ENCODE measurements around the gene S100Z. TPM values are rescaled to one million over a fixed set of nuclear protein-coding genes. Genes with fewer than 3 reads are reported as not detected.

Gene S100Z
- polyA plus RNA-seq, 2 of the 4 experiments (the other 2 are of a cell fraction) = not detected

DNA sequence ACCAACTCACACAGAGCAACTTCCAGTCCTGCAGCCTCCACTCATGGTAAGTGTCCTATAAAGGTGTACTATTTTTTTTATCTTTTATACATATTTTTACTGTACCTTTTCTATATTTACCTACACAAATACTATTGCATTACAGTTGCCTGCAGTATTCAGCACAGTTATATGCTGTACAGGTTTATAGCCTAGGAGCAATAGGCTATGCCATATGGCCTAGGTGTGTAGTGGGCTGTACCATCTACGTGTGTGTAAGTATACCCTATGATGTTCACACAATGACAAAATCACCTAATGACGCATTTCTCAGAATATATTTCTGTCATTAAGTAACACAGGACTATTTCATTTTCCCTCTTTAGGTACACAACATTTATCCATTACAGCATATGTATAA is 16.7 kb downstream of the S100Z start (continued):
- no peak for TF ChIP-seq SREBF2 (IDR thresholded peaks at IDR 0.05)

DNA sequence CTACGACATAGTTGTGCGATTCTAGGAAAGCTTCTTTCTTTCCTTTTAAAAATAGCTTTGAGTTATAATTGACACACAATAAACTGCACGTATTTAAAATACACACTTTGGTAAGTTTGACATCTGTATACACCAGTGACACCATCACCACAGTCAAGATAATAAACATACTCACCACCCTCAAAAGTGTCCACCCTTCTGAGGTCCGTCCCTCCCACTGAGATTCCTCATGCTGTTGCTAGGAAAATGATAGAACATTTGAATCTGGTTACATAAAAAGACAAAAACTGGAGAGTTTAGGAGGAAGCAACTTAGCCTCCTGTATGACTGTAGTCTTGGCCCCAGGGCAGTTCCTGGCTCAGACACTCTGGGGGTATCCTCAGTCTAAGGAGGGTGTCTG is 17.2 kb downstream of the S100Z start:
- H3K4me3 ChIP-seq = no peak overlapping the region
- peaks cover 9% of the 10 kb centered on the region; the same call in 2 of the 3 replicates for H3K4me1 ChIP-seq
- TF ChIP-seq JUN (IDR thresholded peaks at IDR 0.05) = no peak
- TF ChIP-seq PHF8 (IDR thresholded peaks at IDR 0.05; ENCODE audit: borderline replicate concordance, low read depth) = no peak
- no peak for TF ChIP-seq ELK1 (IDR thresholded peaks at IDR 0.05; ENCODE audit: low read depth, low read length)
- no peak for TF ChIP-seq ZC3H11A (IDR thresholded peaks at IDR 0.05)
- TF ChIP-seq TFCP2L1 (CRISPR knock-in tag; IDR thresholded peaks at IDR 0.05) = no peak
- no peak for TF ChIP-seq BHLHE40 (IDR thresholded peaks at IDR 0.05; ENCODE audit: low read depth, low read length)
- TF ChIP-seq PBX3 (IDR thresholded peaks at IDR 0.05) = no peak
- TF ChIP-seq CBX8 (IDR thresholded peaks at IDR 0.05) = no peak
- TF ChIP-seq RCOR1 (IDR thresholded peaks at IDR 0.05; ENCODE audit: low read depth, low read length) = no peak
- TF ChIP-seq CEBPB (IDR thresholded peaks at IDR 0.05) = no peak
- no peak for TF ChIP-seq NR3C1 (IDR thresholded peaks at IDR 0.05)
- TF ChIP-seq FOSL2 (IDR thresholded peaks at IDR 0.05) = no peak
- TF ChIP-seq FOSL2 (CRISPR knock-in tag; IDR thresholded peaks at IDR 0.05) = no peak
- no peak for TF ChIP-seq ZNF302 (CRISPR knock-in tag; IDR thresholded peaks at IDR 0.05)
- FAIRE-seq (no peak), DNase-seq (ENCODE audit: low read depth in 1 of 2, low spot score in 1 of 2) (no peak), ATAC-seq (peak in 1 of 2 experiments; percentile 26; a peak in 2 of 6 replicates)
- H3K27ac ChIP-seq = peak overlapping the region; percentile 40 to 69; a peak in 3 of 6 replicates
- H3K9me3 ChIP-seq = no peaks in the 10 kb centered on the region
- ChIA-PET CTCF (interaction anchor here (0.7 to 11.6 kb wide), 23 partner anchors 8 to 650 kb away, joined by 3 to 161 read pairs (median 6); no protein-coding TSS in a partner anchor), POLR2A (no interaction called here)
- H3K4me2 ChIP-seq = no peak overlapping the region
- WGBS (ENCODE audit: missing lambda C conversion rate) = 78% methylated on average over 4 of the region's 4 CpGs

DNA sequence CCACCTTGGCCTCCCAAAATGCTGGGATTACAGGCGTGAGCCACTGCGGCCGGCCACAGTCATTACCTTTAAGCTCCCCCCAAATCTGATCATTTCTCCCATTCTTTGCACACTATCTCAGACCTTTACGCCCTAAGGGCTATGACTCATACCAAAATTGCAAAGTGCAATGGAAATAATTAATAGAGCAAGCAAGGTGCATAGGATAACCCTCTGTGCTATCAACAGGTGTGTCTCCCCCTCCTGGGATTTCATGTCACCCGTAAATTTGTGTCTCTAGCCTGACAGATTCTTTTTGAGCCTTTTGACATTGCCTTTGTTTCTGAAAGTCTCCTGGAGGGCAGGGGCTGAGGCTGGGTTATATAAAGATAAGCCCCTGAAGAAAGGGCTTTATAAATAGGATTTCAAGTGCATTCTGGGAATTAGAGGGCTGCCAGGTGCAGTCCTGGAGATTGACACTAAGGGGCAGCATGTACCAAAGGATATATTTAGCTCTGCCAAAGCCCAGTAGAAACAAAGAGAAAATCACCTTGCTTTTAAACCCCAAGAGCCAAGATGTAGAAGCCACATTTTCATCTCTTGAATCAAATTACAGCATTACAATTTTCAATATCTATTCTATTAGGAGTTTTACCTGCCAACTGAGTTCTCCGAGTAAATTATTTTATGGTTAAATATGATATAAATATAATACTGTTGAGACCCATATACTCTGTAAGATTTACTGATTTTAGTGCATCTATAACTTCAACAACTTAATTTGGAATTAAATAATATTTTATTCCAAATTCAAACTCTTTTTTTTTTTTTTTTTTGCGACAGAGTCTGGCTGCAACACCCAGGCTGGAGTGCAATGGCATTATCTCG is 18.2 kb downstream of the S100Z start:
- no peak overlapping the region for H3K4me3 ChIP-seq
- POLR2A ChIA-PET = interaction anchor here (0.8 kb wide), 1 partner anchor 49 kb away, joined by 3 read pairs; the partner anchor contains the start of gene F2RL1
- TF ChIP-seq PHF8 (IDR thresholded peaks at IDR 0.05; ENCODE audit: borderline replicate concordance, low read depth) (no peak), HOXB13 (CRISPR knock-in tag; IDR thresholded peaks at IDR 0.05; ENCODE audit: low read depth) (no peak), RAD21 (conservative IDR thresholded peaks at IDR 0.05 in 1 of 2, IDR thresholded peaks at IDR 0.05 in 1 of 2) (peak; percentile 92 to 93), JUNB (IDR thresholded peaks at IDR 0.05) (peak; percentile 31; the same call in 1 of the 2 replicates), RFX5 (IDR thresholded peaks at IDR 0.05) (no peak), RCOR1 (IDR thresholded peaks at IDR 0.05; ENCODE audit: low read depth, low read length) (no peak), SMC3 (IDR thresholded peaks at IDR 0.05) (peak; percentile 88), FOSL2 (IDR thresholded peaks at IDR 0.05) (no peak), FOSL2 (CRISPR knock-in tag; IDR thresholded peaks at IDR 0.05) (peak; percentile 82)
- TF ChIP-seq, protein P1, sequence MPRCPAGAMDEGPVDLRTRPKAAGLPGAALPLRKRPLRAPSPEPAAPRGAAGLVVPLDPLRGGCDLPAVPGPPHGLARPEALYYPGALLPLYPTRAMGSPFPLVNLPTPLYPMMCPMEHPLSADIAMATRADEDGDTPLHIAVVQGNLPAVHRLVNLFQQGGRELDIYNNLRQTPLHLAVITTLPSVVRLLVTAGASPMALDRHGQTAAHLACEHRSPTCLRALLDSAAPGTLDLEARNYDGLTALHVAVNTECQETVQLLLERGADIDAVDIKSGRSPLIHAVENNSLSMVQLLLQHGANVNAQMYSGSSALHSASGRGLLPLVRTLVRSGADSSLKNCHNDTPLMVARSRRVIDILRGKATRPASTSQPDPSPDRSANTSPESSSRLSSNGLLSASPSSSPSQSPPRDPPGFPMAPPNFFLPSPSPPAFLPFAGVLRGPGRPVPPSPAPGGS (IDR thresholded peaks at IDR 0.05) = no peak
- TF ChIP-seq, protein P2, sequence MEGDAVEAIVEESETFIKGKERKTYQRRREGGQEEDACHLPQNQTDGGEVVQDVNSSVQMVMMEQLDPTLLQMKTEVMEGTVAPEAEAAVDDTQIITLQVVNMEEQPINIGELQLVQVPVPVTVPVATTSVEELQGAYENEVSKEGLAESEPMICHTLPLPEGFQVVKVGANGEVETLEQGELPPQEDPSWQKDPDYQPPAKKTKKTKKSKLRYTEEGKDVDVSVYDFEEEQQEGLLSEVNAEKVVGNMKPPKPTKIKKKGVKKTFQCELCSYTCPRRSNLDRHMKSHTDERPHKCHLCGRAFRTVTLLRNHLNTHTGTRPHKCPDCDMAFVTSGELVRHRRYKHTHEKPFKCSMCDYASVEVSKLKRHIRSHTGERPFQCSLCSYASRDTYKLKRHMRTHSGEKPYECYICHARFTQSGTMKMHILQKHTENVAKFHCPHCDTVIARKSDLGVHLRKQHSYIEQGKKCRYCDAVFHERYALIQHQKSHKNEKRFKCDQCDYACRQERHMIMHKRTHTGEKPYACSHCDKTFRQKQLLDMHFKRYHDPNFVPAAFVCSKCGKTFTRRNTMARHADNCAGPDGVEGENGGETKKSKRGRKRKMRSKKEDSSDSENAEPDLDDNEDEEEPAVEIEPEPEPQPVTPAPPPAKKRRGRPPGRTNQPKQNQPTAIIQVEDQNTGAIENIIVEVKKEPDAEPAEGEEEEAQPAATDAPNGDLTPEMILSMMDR (IDR thresholded peaks at IDR 0.05) = peak; percentile 80
- H3K9me3 ChIP-seq = no peaks in the 10 kb centered on the region
- CTCF ChIA-PET = interaction anchor here (0.6 to 11.6 kb wide), 49 partner anchors 8 to 1310 kb away, joined by 3 to 161 read pairs (median 4); no protein-coding TSS in a partner anchor
- ATAC-seq (peak; percentile 92 to 94), FAIRE-seq (no peak), DNase-seq (ENCODE audit: low read depth in 1 of 2, low spot score in 1 of 2) (peak; percentile 55 to 79)
- WGBS (ENCODE audit: missing lambda C conversion rate) = 49% methylated on average over 8 of the region's 8 CpGs
- H3K4me1 ChIP-seq = peaks cover 9% of the 10 kb centered on the region; the same call in 2 of the 3 replicates
- peak overlapping the region; percentile 59 for H3K4me2 ChIP-seq
- H3K27ac ChIP-seq = peak overlapping the region; percentile 40 to 69

All from A549 (cell line).